ENCODE measurements around the gene VWA3B. TPM values are rescaled to one million over a fixed set of nuclear protein-coding genes. Genes with fewer than 3 reads are reported as not detected.

The VWA3B gene
- total RNA-seq, 3 donors from 2014 or later = 1.2 to 2.8 (median 2.7) TPM

DNA sequence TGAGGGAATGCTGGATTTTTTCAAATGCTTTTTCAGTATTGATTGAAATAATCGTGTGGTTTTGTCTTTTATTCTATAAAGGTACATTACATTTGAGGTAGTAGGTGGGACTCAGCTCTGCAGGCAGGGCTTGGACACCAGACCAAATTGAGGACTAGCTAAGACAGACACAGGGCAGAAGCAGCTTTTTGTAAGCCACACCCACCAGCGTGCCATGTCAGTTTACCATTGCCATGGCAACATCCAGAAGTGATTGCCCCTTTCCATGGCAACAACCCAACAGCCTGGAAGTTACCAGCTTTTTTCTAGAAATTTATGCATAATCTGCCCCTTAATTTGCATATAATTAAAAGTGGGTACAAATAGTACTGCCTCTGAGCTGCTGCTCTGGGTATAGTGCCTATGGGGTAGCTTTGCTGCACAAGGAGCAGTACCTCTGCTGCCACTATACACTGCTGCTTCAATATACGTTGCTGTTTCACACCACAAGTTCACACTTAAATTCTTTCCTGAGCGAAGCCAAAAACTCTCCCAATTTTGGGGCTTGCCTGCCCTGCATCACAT, 23.6 kb upstream of the VWA3B start:
- intact Hi-C loops (cut with DNase I, micrococcal nuclease) = no loop called here
- TF ChIP-seq, protein P1, sequence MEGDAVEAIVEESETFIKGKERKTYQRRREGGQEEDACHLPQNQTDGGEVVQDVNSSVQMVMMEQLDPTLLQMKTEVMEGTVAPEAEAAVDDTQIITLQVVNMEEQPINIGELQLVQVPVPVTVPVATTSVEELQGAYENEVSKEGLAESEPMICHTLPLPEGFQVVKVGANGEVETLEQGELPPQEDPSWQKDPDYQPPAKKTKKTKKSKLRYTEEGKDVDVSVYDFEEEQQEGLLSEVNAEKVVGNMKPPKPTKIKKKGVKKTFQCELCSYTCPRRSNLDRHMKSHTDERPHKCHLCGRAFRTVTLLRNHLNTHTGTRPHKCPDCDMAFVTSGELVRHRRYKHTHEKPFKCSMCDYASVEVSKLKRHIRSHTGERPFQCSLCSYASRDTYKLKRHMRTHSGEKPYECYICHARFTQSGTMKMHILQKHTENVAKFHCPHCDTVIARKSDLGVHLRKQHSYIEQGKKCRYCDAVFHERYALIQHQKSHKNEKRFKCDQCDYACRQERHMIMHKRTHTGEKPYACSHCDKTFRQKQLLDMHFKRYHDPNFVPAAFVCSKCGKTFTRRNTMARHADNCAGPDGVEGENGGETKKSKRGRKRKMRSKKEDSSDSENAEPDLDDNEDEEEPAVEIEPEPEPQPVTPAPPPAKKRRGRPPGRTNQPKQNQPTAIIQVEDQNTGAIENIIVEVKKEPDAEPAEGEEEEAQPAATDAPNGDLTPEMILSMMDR (IDR thresholded peaks at IDR 0.05) = no peak
- no peak for ATAC-seq
- no peaks in the 10 kb centered on the region for H3K9me3 ChIP-seq
- H3K36me3 ChIP-seq (ENCODE audit: low read depth) = no peaks in the 10 kb centered on the region
- DNase-seq = no peak
- H3K4me3 ChIP-seq = no peak overlapping the region
- no peaks in the 10 kb centered on the region for H3K4me1 ChIP-seq (ENCODE audit: low read depth)

GRCh38 chr2:98065808-98066207, 21.2 kb upstream of the VWA3B start:
- H3K4me1 ChIP-seq (ENCODE audit: low read depth) = no peaks in the 10 kb centered on the region
- TF ChIP-seq, protein P1 (IDR thresholded peaks at IDR 0.05) = no peak
- ATAC-seq (no peak), DNase-seq (no peak)
- H3K4me3 ChIP-seq = no peak overlapping the region
- no peaks in the 10 kb centered on the region for H3K9me3 ChIP-seq
- H3K36me3 ChIP-seq (ENCODE audit: low read depth) = no peaks in the 10 kb centered on the region
- intact Hi-C loops (cut with DNase I, micrococcal nuclease) = no loop called here

DNA sequence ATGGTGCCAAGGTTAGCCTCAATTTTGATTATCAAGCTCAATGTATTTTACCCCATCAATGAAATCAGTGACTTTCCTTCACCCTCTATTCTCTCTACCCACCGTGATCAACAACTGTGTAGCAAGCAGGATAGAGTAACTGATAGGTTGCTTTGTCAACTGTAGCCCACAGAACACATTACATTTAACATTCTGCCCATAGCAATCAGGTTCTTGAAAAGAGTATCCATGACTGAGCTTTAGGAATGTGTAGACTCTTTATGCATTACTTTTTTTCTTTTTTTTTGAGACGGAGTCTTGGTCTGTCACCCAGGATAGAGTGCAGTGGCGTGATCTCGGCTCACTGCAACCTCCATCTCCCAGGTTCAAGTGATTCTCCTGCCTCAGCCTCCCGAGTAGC, 19.8 kb upstream of the VWA3B start:
- Histone ChIP-seq H3K4me1 (ENCODE audit: low read depth) (no peaks in the 10 kb centered on the region), H3K9me3 (no peaks in the 10 kb centered on the region), H3K4me3 (no peak overlapping the region), H3K36me3 (ENCODE audit: low read depth) (no peaks in the 10 kb centered on the region)
- intact Hi-C loops (cut with DNase I, micrococcal nuclease) = no loop called here
- DNase-seq = no peak
- TF ChIP-seq, protein P1 (IDR thresholded peaks at IDR 0.05) = no peak
- no peak for ATAC-seq

DNA sequence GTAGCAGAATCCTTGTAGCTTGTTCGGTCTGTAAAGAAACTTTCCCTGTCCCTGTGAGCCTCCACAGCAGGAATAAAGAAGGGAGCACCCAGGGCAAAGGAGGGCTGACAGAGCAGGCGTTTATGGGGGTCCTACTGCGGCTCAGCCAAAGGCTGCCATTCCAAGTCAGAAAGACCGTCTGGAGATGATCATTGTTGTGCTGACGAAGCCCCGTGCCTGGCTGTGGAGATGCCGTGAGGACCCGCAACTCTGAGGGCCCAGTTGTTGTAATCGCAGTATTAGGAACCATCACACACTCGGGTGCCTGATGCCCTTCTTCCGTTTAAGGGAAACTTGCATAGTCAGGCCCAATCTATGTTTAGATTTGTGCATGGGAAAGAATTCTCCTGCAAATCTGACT, 16.9 kb upstream of the VWA3B start:
- Histone ChIP-seq H3K4me1 (ENCODE audit: low read depth) (no peaks in the 10 kb centered on the region), H3K9me3 (no peaks in the 10 kb centered on the region), H3K36me3 (ENCODE audit: low read depth) (no peaks in the 10 kb centered on the region), H3K4me3 (no peak overlapping the region)
- intact Hi-C loops (cut with DNase I, micrococcal nuclease) = no loop called here
- ATAC-seq (no peak), DNase-seq (no peak)
- TF ChIP-seq, protein P1 (IDR thresholded peaks at IDR 0.05) = no peak

DNA sequence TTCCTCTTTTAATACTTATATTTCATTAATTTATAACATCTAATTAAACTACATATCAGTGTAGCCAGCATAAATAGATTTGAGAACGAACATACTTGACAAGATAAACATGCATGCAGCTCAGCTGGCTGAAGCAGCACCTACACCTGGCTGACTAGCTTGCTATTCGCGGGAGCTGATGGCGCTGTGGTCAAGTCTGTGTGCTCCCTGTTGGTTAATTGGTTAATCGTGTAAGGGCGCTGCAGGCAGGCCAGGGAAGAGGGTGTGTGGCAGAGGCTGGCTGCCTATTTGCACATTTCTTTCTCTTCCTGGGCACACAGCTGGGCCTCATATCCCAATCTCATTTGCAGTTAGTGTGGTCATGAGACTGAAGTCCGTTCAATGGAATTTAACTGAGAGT, 14.5 kb upstream of the VWA3B start:
- no peaks in the 10 kb centered on the region for H3K4me1 ChIP-seq (ENCODE audit: low read depth)
- ATAC-seq = no peak
- H3K9me3 ChIP-seq = no peaks in the 10 kb centered on the region
- no peaks in the 10 kb centered on the region for H3K36me3 ChIP-seq (ENCODE audit: low read depth)
- TF ChIP-seq, protein P1 (IDR thresholded peaks at IDR 0.05) = no peak
- H3K4me3 ChIP-seq = no peak overlapping the region
- no peak for DNase-seq
- intact Hi-C loops (cut with DNase I, micrococcal nuclease) = no loop called here

DNA sequence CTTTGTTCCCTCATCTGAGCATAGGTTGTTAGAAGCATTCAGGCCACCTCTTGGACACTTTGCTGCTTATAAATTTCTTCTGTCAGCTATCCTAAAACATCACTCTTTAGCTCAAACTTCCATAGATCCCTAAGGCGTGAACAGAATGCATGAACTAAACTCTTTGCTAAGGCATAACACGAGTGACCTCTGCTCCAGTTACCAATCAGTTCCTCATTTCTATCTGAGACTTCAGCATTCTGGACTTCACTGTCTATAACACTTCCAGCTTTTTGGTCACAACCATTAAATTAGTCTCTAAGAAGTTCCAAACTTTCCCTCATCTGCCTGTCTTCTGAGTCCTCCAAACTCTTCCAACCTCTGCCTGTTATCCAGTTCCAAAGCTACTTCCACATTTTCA, 8.3 kb upstream of the VWA3B start:
- H3K36me3 ChIP-seq (ENCODE audit: low read depth) = no peaks in the 10 kb centered on the region
- DNase-seq (no peak), ATAC-seq (no peak)
- no peaks in the 10 kb centered on the region for H3K4me1 ChIP-seq (ENCODE audit: low read depth)
- H3K4me3 ChIP-seq = no peak overlapping the region
- TF ChIP-seq, protein P1 (IDR thresholded peaks at IDR 0.05) = no peak
- peaks cover 3% of the 10 kb centered on the region for H3K9me3 ChIP-seq
- intact Hi-C loops (cut with DNase I, micrococcal nuclease) = no loop called here
